ENCODE data around the gene DNASE2B.

The DNASE2B gene

DNA sequence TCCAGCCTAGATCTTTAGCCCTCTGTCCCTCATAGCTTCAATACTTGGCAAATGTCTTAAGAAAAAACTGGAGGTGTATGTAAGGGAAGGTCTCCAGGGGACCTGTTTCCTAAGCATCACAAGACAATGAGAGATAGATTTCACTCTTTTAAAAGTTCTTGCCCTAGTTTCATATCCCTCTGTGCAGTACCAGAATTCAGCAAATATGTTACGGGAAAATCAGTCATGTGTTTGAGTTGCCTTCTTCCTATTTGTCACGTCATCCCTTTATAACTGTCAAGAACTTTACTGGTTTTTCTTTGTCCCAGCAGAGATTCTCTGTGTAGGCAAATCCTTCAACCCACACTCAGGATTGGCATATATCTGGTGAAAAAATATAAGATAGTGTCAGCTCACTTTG lies 32.3 kb downstream of the DNASE2B start:
- Histone ChIP-seq H3K4me1 (ENCODE audit: control insufficient read depth in 1 of 2, insufficient read depth in 2 of 2, low read length in 2 of 2) (peaks cover 0 to 2% of the 10 kb centered on the region in 2 experiments), H3K4ac (ENCODE audit: low read depth, low read length) (no peak overlapping the region), H3K79me2 (ENCODE audit: control insufficient read depth, insufficient read depth, low read length, poor library complexity) (no peaks in the 10 kb centered on the region), H3K9ac (ENCODE audit: low read length) (no peak overlapping the region), H3K18ac (ENCODE audit: low read length) (no peak overlapping the region), H3K4me2 (ENCODE audit: low read length) (no peak overlapping the region), H3K14ac (ENCODE audit: low read length) (no peak overlapping the region), H3K4me3 (ENCODE audit: low read depth, low read length) (no peak overlapping the region), H3K23ac (ENCODE audit: low read length) (no peak overlapping the region), H4K8ac (ENCODE audit: low read depth, low read length) (no peak overlapping the region), H2BK5ac (ENCODE audit: low read depth, low read length, poor library complexity) (no peak overlapping the region), H4K12ac (ENCODE audit: low read depth, low read length) (no peak overlapping the region), H2BK12ac (ENCODE audit: low read length) (no peak overlapping the region), H3K27me3 (ENCODE audit: insufficient read depth, low read length) (no peaks in the 10 kb centered on the region), H2AK5ac (ENCODE audit: low read length) (no peak overlapping the region), H3K36me3 (ENCODE audit: control insufficient read depth in 1 of 2, insufficient read depth in 2 of 2, low read length in 2 of 2) (no peaks in the 10 kb centered on the region), H2AFZ (ENCODE audit: insufficient read depth, low read length, poor library complexity) (no peak overlapping the region), H4K91ac (ENCODE audit: low read depth, low read length) (no peak overlapping the region), H3K79me1 (ENCODE audit: low read length) (no peaks in the 10 kb centered on the region), H2BK120ac (ENCODE audit: insufficient read depth, low read length, poor library complexity) (no peak overlapping the region), H3K27ac (ENCODE audit: low read depth, low read length) (no peak overlapping the region), H3K9me3 (ENCODE audit: insufficient read depth, low read depth, low read length) (no peaks in the 10 kb centered on the region)
- no CpG with 5 or more reads among the region's 2 CpGs for WGBS (ENCODE audit: extremely low coverage, insufficient coverage, insufficient read length)
- no peak for DNase-seq

DNA sequence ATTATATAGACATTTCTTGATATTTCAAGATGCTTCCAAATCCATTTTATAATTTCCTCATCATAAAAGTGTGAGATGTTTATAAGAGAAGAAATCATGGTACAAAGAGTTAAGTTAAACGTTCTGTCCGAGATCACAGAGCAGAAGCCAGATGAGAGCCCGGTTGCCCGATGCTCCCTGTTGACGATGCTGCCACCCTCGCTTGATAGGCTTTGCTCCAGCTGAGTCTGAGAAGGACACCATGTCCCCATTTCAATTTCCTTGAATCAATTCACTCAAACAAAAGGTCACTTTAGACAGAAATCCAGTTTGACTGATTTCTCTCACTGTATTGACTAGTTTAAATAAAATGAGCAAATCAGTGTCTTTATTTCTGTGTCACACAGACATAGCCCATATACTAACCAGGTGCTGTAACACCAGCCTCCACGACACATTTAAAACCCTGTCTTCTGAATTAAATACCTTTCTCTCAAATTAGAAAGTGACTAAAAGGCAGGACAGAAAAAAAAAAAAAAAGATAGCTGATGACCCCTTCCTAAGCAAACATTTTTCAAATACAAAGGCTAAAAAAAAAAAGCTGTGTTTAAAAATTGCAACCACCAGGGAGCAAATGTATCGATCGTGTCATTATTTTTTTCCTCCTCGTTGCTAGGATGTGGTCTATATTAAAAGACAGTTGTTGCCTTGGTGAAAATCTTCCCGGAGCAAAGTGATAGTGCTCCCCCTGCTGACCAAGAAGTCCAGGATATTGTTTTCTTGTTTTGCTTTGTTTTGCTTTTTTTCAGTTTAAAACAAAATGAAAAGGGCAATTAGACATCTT lies 35.2 kb downstream of the DNASE2B start:
- Histone ChIP-seq H2BK5ac (ENCODE audit: low read depth, low read length, poor library complexity) (no peak overlapping the region), H2AK5ac (ENCODE audit: low read length) (no peak overlapping the region), H3K79me2 (ENCODE audit: control insufficient read depth, insufficient read depth, low read length, poor library complexity) (no peaks in the 10 kb centered on the region), H2BK12ac (ENCODE audit: low read length) (no peak overlapping the region), H3K9ac (ENCODE audit: low read length) (no peak overlapping the region), H3K14ac (ENCODE audit: low read length) (no peak overlapping the region), H2BK120ac (ENCODE audit: insufficient read depth, low read length, poor library complexity) (no peak overlapping the region), H3K9me3 (ENCODE audit: insufficient read depth, low read depth, low read length) (no peaks in the 10 kb centered on the region), H3K27ac (ENCODE audit: low read depth, low read length) (no peak overlapping the region), H3K79me1 (ENCODE audit: low read length) (no peaks in the 10 kb centered on the region), H4K12ac (ENCODE audit: low read depth, low read length) (no peak overlapping the region), H3K27me3 (ENCODE audit: insufficient read depth, low read length) (no peaks in the 10 kb centered on the region), H3K4me3 (ENCODE audit: low read depth, low read length) (no peak overlapping the region), H3K18ac (ENCODE audit: low read length) (no peak overlapping the region), H3K4me2 (ENCODE audit: low read length) (no peak overlapping the region), H2AFZ (ENCODE audit: insufficient read depth, low read length, poor library complexity) (no peak overlapping the region), H3K4ac (ENCODE audit: low read depth, low read length) (no peak overlapping the region), H4K8ac (ENCODE audit: low read depth, low read length) (no peak overlapping the region), H3K36me3 (ENCODE audit: control insufficient read depth in 1 of 2, insufficient read depth in 2 of 2, low read length in 2 of 2) (no peaks in the 10 kb centered on the region), H4K91ac (ENCODE audit: low read depth, low read length) (no peak overlapping the region), H3K4me1 (ENCODE audit: control insufficient read depth in 1 of 2, insufficient read depth in 2 of 2, low read length in 2 of 2) (no peaks in the 10 kb centered on the region), H3K23ac (ENCODE audit: low read length) (no peak overlapping the region)
- no CpG with 5 or more reads among the region's 11 CpGs for WGBS (ENCODE audit: extremely low coverage, insufficient coverage, insufficient read length)
- DNase-seq: peak; percentile 54 to 81

DNA sequence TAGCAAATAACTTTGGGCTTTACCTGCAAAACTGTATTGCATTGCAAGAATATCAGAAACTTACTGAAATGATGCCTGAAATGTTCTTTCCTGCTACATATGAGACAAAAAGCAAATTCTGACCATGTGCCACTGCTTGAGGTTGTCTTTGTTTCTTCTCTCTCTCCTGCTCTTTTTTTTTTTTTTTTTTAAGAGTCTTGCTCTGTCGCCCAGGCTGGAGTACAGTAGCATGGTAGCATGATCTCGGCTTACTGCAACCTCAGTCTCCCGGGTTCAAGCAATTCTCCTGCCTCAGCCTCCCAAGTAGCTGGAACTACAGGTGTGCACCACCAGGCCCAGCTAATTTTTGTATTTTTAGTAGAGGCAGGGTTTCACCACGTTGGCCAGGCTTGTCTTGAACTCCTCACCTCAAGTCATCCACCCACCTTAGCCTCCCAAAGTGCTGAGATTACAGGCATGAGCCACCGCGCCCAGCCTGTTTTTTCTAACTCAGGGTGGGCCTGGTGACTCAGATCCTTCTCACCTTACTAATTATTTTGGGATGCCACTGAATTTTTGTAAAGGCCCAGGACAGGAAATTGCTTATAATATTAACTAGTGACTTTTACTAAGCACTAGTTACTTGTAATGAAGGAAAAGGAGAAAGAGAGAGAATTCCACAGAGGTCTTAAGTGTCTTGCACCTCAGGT lies 35.9 kb downstream of the DNASE2B start:
- H3K9ac ChIP-seq (ENCODE audit: low read length): no peak overlapping the region
- H3K14ac ChIP-seq (ENCODE audit: low read length): no peak overlapping the region
- no peak overlapping the region for H3K4ac ChIP-seq (ENCODE audit: low read depth, low read length)
- no peaks in the 10 kb centered on the region for H3K9me3 ChIP-seq (ENCODE audit: insufficient read depth, low read depth, low read length)
- no peak overlapping the region for H2BK12ac ChIP-seq (ENCODE audit: low read length)
- no peaks in the 10 kb centered on the region for H3K79me2 ChIP-seq (ENCODE audit: control insufficient read depth, insufficient read depth, low read length, poor library complexity)
- H2AFZ ChIP-seq (ENCODE audit: insufficient read depth, low read length, poor library complexity): no peak overlapping the region
- no peak overlapping the region for H2AK5ac ChIP-seq (ENCODE audit: low read length)
- H3K18ac ChIP-seq (ENCODE audit: low read length): no peak overlapping the region
- no peak overlapping the region for H3K27ac ChIP-seq (ENCODE audit: low read depth, low read length)
- H3K4me2 ChIP-seq (ENCODE audit: low read length): no peak overlapping the region
- DNase-seq: no peak
- H4K91ac ChIP-seq (ENCODE audit: low read depth, low read length): peak overlapping the region; percentile 14
- H2BK120ac ChIP-seq (ENCODE audit: insufficient read depth, low read length, poor library complexity): no peak overlapping the region
- H3K27me3 ChIP-seq (ENCODE audit: insufficient read depth, low read length): no peaks in the 10 kb centered on the region
- no peak overlapping the region for H2BK5ac ChIP-seq (ENCODE audit: low read depth, low read length, poor library complexity)
- no peak overlapping the region for H4K12ac ChIP-seq (ENCODE audit: low read depth, low read length)
- no peaks in the 10 kb centered on the region for H3K79me1 ChIP-seq (ENCODE audit: low read length)
- H3K4me1 ChIP-seq (ENCODE audit: control insufficient read depth in 1 of 2, insufficient read depth in 2 of 2, low read length in 2 of 2): no peaks in the 10 kb centered on the region
- no peak overlapping the region for H3K23ac ChIP-seq (ENCODE audit: low read length)
- no peak overlapping the region for H4K8ac ChIP-seq (ENCODE audit: low read depth, low read length)
- no peaks in the 10 kb centered on the region for H3K36me3 ChIP-seq (ENCODE audit: control insufficient read depth in 1 of 2, insufficient read depth in 2 of 2, low read length in 2 of 2)
- no peak overlapping the region for H3K4me3 ChIP-seq (ENCODE audit: low read depth, low read length)
- no CpG with 5 or more reads among the region's 6 CpGs for WGBS (ENCODE audit: extremely low coverage, insufficient coverage, insufficient read length)

DNA sequence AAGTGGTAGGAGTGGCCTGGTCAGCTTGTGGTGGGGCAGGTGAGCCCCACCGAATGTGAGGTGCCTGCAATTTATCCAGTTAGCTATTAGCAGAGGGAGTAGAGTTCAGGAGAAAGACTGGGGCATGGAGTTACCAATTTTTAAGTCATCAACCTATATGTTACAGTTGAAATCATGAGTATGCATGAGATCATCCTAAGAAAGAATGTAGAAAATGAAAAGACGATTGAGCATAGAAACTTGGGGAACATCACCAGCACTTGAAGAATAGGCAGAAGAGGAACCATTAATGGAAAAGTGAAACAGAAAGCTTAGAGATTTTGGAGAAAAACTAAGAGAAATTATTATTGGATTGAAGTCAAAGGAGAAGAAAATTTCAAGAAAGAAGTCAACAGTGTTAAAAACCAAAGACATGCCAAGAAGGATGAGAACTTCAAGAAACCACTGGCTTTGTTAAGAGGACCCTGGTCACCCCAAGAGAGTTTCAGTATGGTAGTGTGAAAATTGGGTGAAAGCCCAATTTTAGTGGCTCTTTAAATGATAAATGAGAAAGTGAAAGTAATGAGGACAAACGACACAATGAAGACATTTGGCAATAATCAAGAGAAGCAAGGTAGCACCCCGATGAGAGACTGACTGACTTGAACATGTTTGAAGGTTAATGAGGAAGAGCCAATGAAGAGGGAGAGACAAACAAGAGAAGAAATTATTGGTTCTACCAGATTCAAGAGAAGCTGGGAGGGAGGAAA lies 36.7 kb downstream of the DNASE2B start:
- Histone ChIP-seq H3K18ac (ENCODE audit: low read length) (no peak overlapping the region), H2AFZ (ENCODE audit: insufficient read depth, low read length, poor library complexity) (no peak overlapping the region), H3K9ac (ENCODE audit: low read length) (no peak overlapping the region), H3K4me1 (ENCODE audit: control insufficient read depth in 1 of 2, insufficient read depth in 2 of 2, low read length in 2 of 2) (no peaks in the 10 kb centered on the region), H4K91ac (ENCODE audit: low read depth, low read length) (no peak overlapping the region), H3K4ac (ENCODE audit: low read depth, low read length) (no peak overlapping the region), H2BK12ac (ENCODE audit: low read length) (no peak overlapping the region), H3K4me2 (ENCODE audit: low read length) (no peak overlapping the region), H4K12ac (ENCODE audit: low read depth, low read length) (no peak overlapping the region), H2AK5ac (ENCODE audit: low read length) (no peak overlapping the region), H3K4me3 (ENCODE audit: low read depth, low read length) (no peak overlapping the region), H3K36me3 (ENCODE audit: control insufficient read depth in 1 of 2, insufficient read depth in 2 of 2, low read length in 2 of 2) (no peaks in the 10 kb centered on the region), H3K79me1 (ENCODE audit: low read length) (no peaks in the 10 kb centered on the region), H3K27ac (ENCODE audit: low read depth, low read length) (no peak overlapping the region), H4K8ac (ENCODE audit: low read depth, low read length) (no peak overlapping the region), H3K79me2 (ENCODE audit: control insufficient read depth, insufficient read depth, low read length, poor library complexity) (no peaks in the 10 kb centered on the region), H3K9me3 (ENCODE audit: insufficient read depth, low read depth, low read length) (no peaks in the 10 kb centered on the region), H2BK5ac (ENCODE audit: low read depth, low read length, poor library complexity) (no peak overlapping the region), H2BK120ac (ENCODE audit: insufficient read depth, low read length, poor library complexity) (no peak overlapping the region), H3K14ac (ENCODE audit: low read length) (no peak overlapping the region), H3K27me3 (ENCODE audit: insufficient read depth, low read length) (no peaks in the 10 kb centered on the region), H3K23ac (ENCODE audit: low read length) (no peak overlapping the region)
- DNase-seq: no peak
- WGBS (ENCODE audit: extremely low coverage, insufficient coverage, insufficient read length): no CpG with 5 or more reads among the region's 4 CpGs
